Calu3 (cell line): Measurements from ENCODE around the gene DAW1. TPM values are rescaled to one million over a fixed set of nuclear protein-coding genes. Genes with fewer than 3 reads are reported as not detected.

Experiments
- BruUV-seq: library from RNA; stranded (reverse); fragments of 400-500 nt; replicated peaks from 2 replicates; lab custom pipeline; 2021; lab: Mats Ljungman, UMichigan
- CTCF ChIA-PET: fragments of 300-600 bp; sonication (Branson Sonifier 250); formaldehyde crosslinking; loops from one replicate; lab custom pipeline; 2022; ENCODE audit warnings: antibody characterized with exemption; lab: Charles Lee
- DNase-seq: peaks from one replicate; pipeline ENCODE4 v3.0.0; 2022
- H3K27ac Mint-ChIP-seq: one replicate; pipeline ENCODE4 v1.8.0; 2022; ENCODE audit warnings: mixed read lengths; ENCODE audit not compliant: unreplicated experiment
- H3K27me3 Mint-ChIP-seq: one replicate; pipeline ENCODE4 v1.8.0; 2022; ENCODE audit warnings: mixed read lengths; ENCODE audit not compliant: unreplicated experiment
- H3K36me3 Mint-ChIP-seq: one replicate; pipeline ENCODE4 v1.8.0; 2022; ENCODE audit warnings: mild to moderate bottlenecking, moderate library complexity, mixed read lengths; ENCODE audit not compliant: insufficient read depth, unreplicated experiment
- H3K4me1 Mint-ChIP-seq: one replicate; pipeline ENCODE4 v1.8.0; 2022; ENCODE audit warnings: mild to moderate bottlenecking, low read depth, mixed read lengths; ENCODE audit not compliant: unreplicated experiment
- H3K4me3 Mint-ChIP-seq: one replicate; pipeline ENCODE4 v1.8.0; 2022; ENCODE audit warnings: mild to moderate bottlenecking, low read depth, moderate library complexity, mixed read lengths; ENCODE audit not compliant: unreplicated experiment
- H3K9me3 Mint-ChIP-seq: one replicate; pipeline ENCODE4 v1.8.0; 2022; ENCODE audit warnings: low read depth, mixed read lengths; ENCODE audit not compliant: unreplicated experiment
- intact Hi-C: fragments of 100-400 bp; cut with micrococcal nuclease; formaldehyde crosslinking; loops from one replicate; pipeline ENCODE4 v1.10.0; 2022; ENCODE audit not compliant: unreplicated experiment
- total RNA-seq: library from RNA; stranded (reverse); gene quantifications from 2 replicates; pipeline ENCODE4 v1.2.3, GENCODE V29; 2022
- TF ChIP-seq, protein P1 (sequence below): fragments of 200-600 bp; IDR thresholded peaks from one replicate; pipeline ENCODE4 v1.8.0; 2022; ENCODE audit warnings: antibody characterized with exemption; ENCODE audit not compliant: unreplicated experiment

The DAW1 gene
- total RNA-seq, 1 experiment from 2014 or later = 3.2 TPM

DNA sequence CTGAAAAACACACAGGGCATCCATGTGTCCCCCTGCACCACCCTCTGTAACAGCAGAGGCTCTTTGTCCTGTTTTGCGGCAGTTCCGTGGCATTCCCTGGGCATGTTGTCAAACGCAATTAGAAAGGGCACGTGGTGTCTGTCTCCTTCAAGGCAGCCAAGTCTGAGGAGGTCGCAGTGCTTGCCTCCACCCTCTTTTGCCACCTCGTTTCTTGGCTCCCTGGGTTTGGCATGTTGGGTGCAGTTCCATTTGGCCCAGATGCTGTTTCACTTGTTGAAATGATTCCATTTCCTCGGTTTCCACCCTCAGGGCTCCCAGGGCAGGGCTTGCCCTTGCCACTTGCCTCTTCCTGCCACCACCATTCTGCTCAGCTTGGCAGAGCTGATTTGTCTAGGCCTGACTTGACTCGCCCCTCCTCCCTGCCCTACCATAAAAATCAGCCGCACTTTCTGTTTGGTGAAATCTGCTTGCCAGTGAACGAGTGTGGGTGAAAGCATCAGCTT lies 45.4 kb upstream of the DAW1 start:
- Mint-ChIP-seq H3K27ac (no peak overlapping the region), H3K4me3 (no peak overlapping the region), H3K4me1 (peaks cover 37% of the 10 kb centered on the region), H3K27me3 (peaks cover 28% of the 10 kb centered on the region), H3K9me3 (no peaks in the 10 kb centered on the region), H3K36me3 (peaks cover 6% of the 10 kb centered on the region)
- CTCF ChIA-PET = no interaction called here
- BruUV-seq = no TSS peak
- intact Hi-C loops = no loop called here
- no peak for DNase-seq
- TF ChIP-seq, protein P1, sequence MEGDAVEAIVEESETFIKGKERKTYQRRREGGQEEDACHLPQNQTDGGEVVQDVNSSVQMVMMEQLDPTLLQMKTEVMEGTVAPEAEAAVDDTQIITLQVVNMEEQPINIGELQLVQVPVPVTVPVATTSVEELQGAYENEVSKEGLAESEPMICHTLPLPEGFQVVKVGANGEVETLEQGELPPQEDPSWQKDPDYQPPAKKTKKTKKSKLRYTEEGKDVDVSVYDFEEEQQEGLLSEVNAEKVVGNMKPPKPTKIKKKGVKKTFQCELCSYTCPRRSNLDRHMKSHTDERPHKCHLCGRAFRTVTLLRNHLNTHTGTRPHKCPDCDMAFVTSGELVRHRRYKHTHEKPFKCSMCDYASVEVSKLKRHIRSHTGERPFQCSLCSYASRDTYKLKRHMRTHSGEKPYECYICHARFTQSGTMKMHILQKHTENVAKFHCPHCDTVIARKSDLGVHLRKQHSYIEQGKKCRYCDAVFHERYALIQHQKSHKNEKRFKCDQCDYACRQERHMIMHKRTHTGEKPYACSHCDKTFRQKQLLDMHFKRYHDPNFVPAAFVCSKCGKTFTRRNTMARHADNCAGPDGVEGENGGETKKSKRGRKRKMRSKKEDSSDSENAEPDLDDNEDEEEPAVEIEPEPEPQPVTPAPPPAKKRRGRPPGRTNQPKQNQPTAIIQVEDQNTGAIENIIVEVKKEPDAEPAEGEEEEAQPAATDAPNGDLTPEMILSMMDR = no peak

- no TSS peak for BruUV-seq
- Mint-ChIP-seq H3K4me3 (no peak overlapping the region), H3K36me3 (peaks cover 6% of the 10 kb centered on the region), H3K27ac (no peak overlapping the region), H3K9me3 (no peaks in the 10 kb centered on the region), H3K4me1 (peaks cover 32% of the 10 kb centered on the region), H3K27me3 (peaks cover 28% of the 10 kb centered on the region)
- TF ChIP-seq, protein P1 = no peak
- CTCF ChIA-PET = no interaction called here
- DNase-seq = no peak
- intact Hi-C loops = no loop called here
These were observed 44.9 kb upstream of the DAW1 start for GRCh38 chr2:227826563-227826962.

DNA sequence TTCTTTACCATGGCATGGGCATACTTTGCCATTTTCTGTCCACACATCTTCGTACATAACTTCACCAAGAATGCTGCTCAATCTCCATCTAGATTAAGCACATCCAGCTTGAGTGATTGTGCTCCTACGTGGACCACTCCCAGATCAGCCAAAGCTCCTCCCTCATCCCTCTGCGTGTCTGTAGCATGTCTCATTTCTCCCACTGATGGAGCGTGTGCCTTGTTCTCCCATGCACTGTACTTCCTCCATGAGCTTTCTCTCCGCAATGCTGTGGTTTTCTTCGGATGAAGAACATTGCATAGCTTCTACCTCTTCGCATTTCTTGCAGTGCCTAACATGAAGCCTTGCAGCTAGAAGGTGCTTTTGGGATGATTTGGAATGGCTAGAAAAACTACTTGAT lies 44.3 kb upstream of the DAW1 start:
- Mint-ChIP-seq H3K27me3 (peaks cover 28% of the 10 kb centered on the region), H3K9me3 (no peaks in the 10 kb centered on the region), H3K36me3 (peaks cover 5% of the 10 kb centered on the region), H3K4me3 (no peak overlapping the region), H3K27ac (no peak overlapping the region), H3K4me1 (peaks cover 26% of the 10 kb centered on the region)
- CTCF ChIA-PET = no interaction called here
- no peak for DNase-seq
- intact Hi-C loops = no loop called here
- BruUV-seq = no TSS peak
- TF ChIP-seq, protein P1 = no peak

GRCh38 chr2:227828477-227828912 lies 42.9 kb upstream of the DAW1 start:
- intact Hi-C loops = no loop called here
- H3K36me3 Mint-ChIP-seq = no peaks in the 10 kb centered on the region
- H3K27ac Mint-ChIP-seq = no peak overlapping the region
- TF ChIP-seq, protein P1 = no peak
- peaks cover 15% of the 10 kb centered on the region for H3K4me1 Mint-ChIP-seq
- no TSS peak for BruUV-seq
- H3K27me3 Mint-ChIP-seq = peaks cover 17% of the 10 kb centered on the region
- no peak for DNase-seq
- H3K4me3 Mint-ChIP-seq = no peak overlapping the region
- CTCF ChIA-PET = no interaction called here
- no peaks in the 10 kb centered on the region for H3K9me3 Mint-ChIP-seq
